Loucy (cell line): ENCODE measurements around the gene DUS2.

Source experiments
- CTCF ChIP-seq: fragments of 200-600 bp; sonication (generic); conservative IDR thresholded peaks from 2 replicates; pipeline ENCODE4 v1.5.1; 2014; ENCODE audit warnings: mild to moderate bottlenecking, antibody characterized with exemption, low read length
- EZH2phosphoT487 ChIP-seq: fragments of 200-600 bp; IDR thresholded peaks from 2 replicates; pipeline ENCODE4 v1.6.1; 2018; ENCODE audit warnings: antibody characterized with exemption, mild to moderate bottlenecking, moderate library complexity, borderline replicate concordance

- no peak for TF ChIP-seq EZH2phosphoT487
- TF ChIP-seq CTCF, result no peak
These were observed 22.6 kb upstream of the DUS2 start for GRCh38 chr16:68000450-68000849.
